Measurements from ENCODE around the gene MELTF. TPM values are rescaled to one million over a fixed set of nuclear protein-coding genes. Genes with fewer than 3 reads are reported as not detected.

The MELTF gene
- total and polyA plus RNA-seq, 2 of the 13 experiments (the other 11 are each of a cell fraction or from before 2014, with no cell fraction given) = 3.2 to 7.5 TPM

- TF ChIP-seq CREB3 (CRISPR knock-in tag; IDR thresholded peaks at IDR 0.05) = no peak
- TF ChIP-seq ZNF3 (CRISPR knock-in tag; IDR thresholded peaks at IDR 0.05) = no peak
- no peak for TF ChIP-seq MED1 (CRISPR knock-in tag; IDR thresholded peaks at IDR 0.05)
- TF ChIP-seq ZXDC (CRISPR knock-in tag; IDR thresholded peaks at IDR 0.05) = no peak
- no peak for TF ChIP-seq IRX3 (CRISPR knock-in tag; IDR thresholded peaks at IDR 0.05; ENCODE audit: borderline replicate concordance, low read depth)
- TF ChIP-seq RARG (CRISPR knock-in tag; IDR thresholded peaks at IDR 0.05; ENCODE audit: low read depth) = no peak
- TF ChIP-seq ZNF773 (CRISPR knock-in tag; IDR thresholded peaks at IDR 0.05; ENCODE audit: borderline replicate concordance) = no peak
- peak; percentile 35; the same call in 1 of the 2 replicates for TF ChIP-seq ZFX (CRISPR knock-in tag; IDR thresholded peaks at IDR 0.05; ENCODE audit: low read depth)
- TF ChIP-seq ZNF652 (CRISPR knock-in tag; IDR thresholded peaks at IDR 0.05; ENCODE audit: borderline replicate concordance, low read depth) = no peak
- TF ChIP-seq ZBTB2 (CRISPR knock-in tag; IDR thresholded peaks at IDR 0.05; ENCODE audit: low read depth) = no peak
- TF ChIP-seq MAFK (conservative IDR thresholded peaks at IDR 0.05 in 1 of 2, IDR thresholded peaks at IDR 0.05 in 1 of 2; ENCODE audit: low read length in 2 of 2) = no peak
These were observed 33.8 kb downstream of the MELTF start (continued) for GRCh38 chr3:196995646-196996355.

Data from HepG2 (cell line).